Activated T-helper 1 cell treated with anti-CD3 and anti-CD28 coated beads, Interleukin-12 subunit alpha, Interleukin-12 subunit beta, Interleukin-2, Interleukin-4 antibody, amounts not matched to agents 30 ng/mL and 10 ng/mL and 1 ng/mL, durations not matched to agents 14 hours and 24 hours and 36 hours (primary cell): Measurements from ENCODE around the gene DRAP1. TPM values are rescaled to one million over a fixed set of nuclear protein-coding genes. Genes with fewer than 3 reads are reported as not detected.
"Not testable (repeated sequence)": the region's sequence is repeated elsewhere in the genome, so short reads cannot be mapped to it uniquely, and the experiment has no call there.

Source experiments
- DNase-seq: peaks from one replicate; pipeline ENCODE4 v3.0.0; 2021; ENCODE audit warnings: low spot score
- H3K27ac Mint-ChIP-seq: one replicate; pipeline ENCODE4 v1.8.0; 2021; ENCODE audit warnings: mild to moderate bottlenecking, mixed read lengths
- H3K27me3 Mint-ChIP-seq: one replicate; pipeline ENCODE4 v1.8.0; 2022; ENCODE audit warnings: mild to moderate bottlenecking, moderate library complexity, mixed read lengths; ENCODE audit not compliant: insufficient read depth
- H3K36me3 Mint-ChIP-seq: one replicate; pipeline ENCODE4 v1.8.0; 2021; ENCODE audit warnings: low read depth, mixed read lengths
- H3K4me1 Mint-ChIP-seq: one replicate; pipeline ENCODE4 v1.8.0; 2021; ENCODE audit warnings: low read depth, mixed read lengths
- H3K4me3 Mint-ChIP-seq: one replicate; pipeline ENCODE4 v1.8.0; 2021; ENCODE audit warnings: mild to moderate bottlenecking, moderate library complexity, mixed read lengths
- H3K9me3 Mint-ChIP-seq: one replicate; pipeline ENCODE4 v1.8.0; 2021; ENCODE audit warnings: mixed read lengths
- intact Hi-C: fragments of 100-400 bp; cut with micrococcal nuclease; formaldehyde crosslinking; loops from one replicate; pipeline ENCODE4 v1.15.1; 2024
- total RNA-seq: library from RNA; stranded (reverse); gene quantifications from 2 replicates; pipeline ENCODE4 v1.2.3, GENCODE V29; 2022

DRAP1 gene
- total RNA-seq, 1 donor from 2014 or later, result 119 TPM

DNA sequence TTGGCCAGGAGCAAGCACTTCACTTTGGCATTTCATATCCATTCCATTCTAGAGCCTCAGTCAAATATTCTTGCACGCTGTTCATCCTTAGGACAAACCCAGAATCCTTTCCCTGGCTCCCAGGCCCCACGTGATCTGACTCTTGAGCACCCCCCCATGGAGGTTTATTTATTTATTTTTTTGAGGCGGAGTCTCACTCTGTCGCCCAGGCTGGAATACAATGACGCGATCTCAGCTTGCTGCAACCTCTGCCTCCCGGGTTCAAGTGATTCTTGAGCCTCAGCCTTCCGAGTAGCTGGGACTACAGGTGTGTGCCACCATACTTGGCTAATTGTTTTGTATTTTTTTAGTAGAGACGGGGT is 13.3 kb downstream of the DRAP1 start:
- intact Hi-C loops, result no loop called here
- Mint-ChIP-seq H3K27me3 (peaks cover 5% of the 10 kb centered on the region), H3K9me3 (no peaks in the 10 kb centered on the region), H3K4me3 (no peak overlapping the region), H3K27ac (no peak overlapping the region), H3K4me1 (peaks cover 33% of the 10 kb centered on the region), H3K36me3 (no peaks in the 10 kb centered on the region)
- DNase-seq, result no peak

DNA sequence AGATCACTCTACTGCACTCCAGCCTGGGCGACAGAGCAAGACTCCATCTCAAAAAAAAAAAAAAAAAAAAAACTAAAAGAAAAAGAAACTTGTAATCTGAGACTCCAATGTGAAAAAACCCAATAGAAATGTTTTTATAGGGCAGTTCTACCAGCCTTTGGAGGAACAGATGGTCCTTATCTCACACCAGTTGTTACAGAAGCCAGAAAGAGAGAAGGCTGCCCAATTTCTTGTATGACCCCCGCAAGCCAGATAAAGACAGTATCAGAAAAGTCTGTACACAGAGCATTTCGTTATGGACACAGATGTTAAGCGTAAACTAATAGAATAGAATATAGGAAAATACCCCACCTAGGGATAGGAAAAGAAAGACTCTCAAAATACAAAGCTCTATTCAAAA is 14.8 kb downstream of the DRAP1 start:
- Mint-ChIP-seq H3K27me3 (peaks cover 5% of the 10 kb centered on the region), H3K36me3 (no peaks in the 10 kb centered on the region), H3K4me3 (no peak overlapping the region), H3K4me1 (peaks cover 18% of the 10 kb centered on the region), H3K27ac (no peak overlapping the region), H3K9me3 (no peaks in the 10 kb centered on the region)
- DNase-seq, result no peak
- intact Hi-C loops, result no loop called here

DNA sequence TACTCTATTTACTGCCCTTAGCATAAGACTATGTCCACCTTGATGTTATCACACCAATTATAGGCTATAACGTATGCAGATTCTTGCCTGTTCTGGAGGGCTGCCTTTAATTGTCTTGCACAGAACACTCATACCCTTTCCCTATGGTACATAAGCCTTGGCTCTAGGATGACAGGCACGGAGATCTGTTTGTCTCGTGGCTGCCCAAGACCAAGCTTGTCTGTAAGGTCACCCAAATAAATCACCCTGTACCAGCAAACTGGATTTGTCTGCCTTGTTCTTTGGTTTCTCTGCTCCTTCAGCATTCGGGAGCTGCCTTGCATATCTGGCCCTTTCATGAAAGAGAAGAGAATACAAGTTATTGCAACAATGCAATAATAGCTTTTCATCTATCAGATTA is 18.5 kb downstream of the DRAP1 start:
- Mint-ChIP-seq H3K27me3 (peaks cover 10% of the 10 kb centered on the region), H3K4me3 (no peak overlapping the region), H3K9me3 (no peaks in the 10 kb centered on the region), H3K4me1 (peaks cover 4% of the 10 kb centered on the region), H3K27ac (no peak overlapping the region), H3K36me3 (no peaks in the 10 kb centered on the region)
- no peak for DNase-seq
- intact Hi-C loops, result no loop called here

- Mint-ChIP-seq H3K27ac (peak overlapping the region; percentile 11), H3K9me3 (no peaks in the 10 kb centered on the region), H3K36me3 (no peaks in the 10 kb centered on the region), H3K4me3 (no peak overlapping the region), H3K27me3 (peaks cover 9% of the 10 kb centered on the region), H3K4me1 (peaks cover 4% of the 10 kb centered on the region)
- DNase-seq, result no peak
- intact Hi-C loops, result no loop called here
Measured at GRCh38 chr11:65941720-65942310, 22.6 kb downstream of the DRAP1 start.

- H3K27ac Mint-ChIP-seq, result no peak overlapping the region
- no peak overlapping the region for H3K4me3 Mint-ChIP-seq
- H3K9me3 Mint-ChIP-seq, result no peaks in the 10 kb centered on the region
- H3K27me3 Mint-ChIP-seq, result peaks cover 6% of the 10 kb centered on the region
- no peaks in the 10 kb centered on the region for H3K36me3 Mint-ChIP-seq
- DNase-seq, result no peak
- H3K4me1 Mint-ChIP-seq, result peaks cover 4% of the 10 kb centered on the region
- intact Hi-C loops, result no loop called here
Measured at GRCh38 chr11:65942531-65942930, 23.3 kb downstream of the DRAP1 start.

- Mint-ChIP-seq H3K9me3 (no peaks in the 10 kb centered on the region), H3K36me3 (no peaks in the 10 kb centered on the region), H3K27me3 (peaks cover 6% of the 10 kb centered on the region), H3K4me1 (peaks cover 4% of the 10 kb centered on the region), H3K4me3 (no peak overlapping the region), H3K27ac (no peak overlapping the region)
- intact Hi-C loops, result no loop called here
- no peak for DNase-seq
Measured at GRCh38 chr11:65944191-65944590, 25.0 kb downstream of the DRAP1 start.

- intact Hi-C loops, result no loop called here
- Mint-ChIP-seq H3K27me3 (peaks cover 6% of the 10 kb centered on the region), H3K9me3 (no peaks in the 10 kb centered on the region), H3K27ac (no peak overlapping the region), H3K4me1 (peaks cover 4% of the 10 kb centered on the region), H3K36me3 (no peaks in the 10 kb centered on the region), H3K4me3 (no peak overlapping the region)
- no peak for DNase-seq
Measured at GRCh38 chr11:65944767-65945166, 25.5 kb downstream of the DRAP1 start.

DNA sequence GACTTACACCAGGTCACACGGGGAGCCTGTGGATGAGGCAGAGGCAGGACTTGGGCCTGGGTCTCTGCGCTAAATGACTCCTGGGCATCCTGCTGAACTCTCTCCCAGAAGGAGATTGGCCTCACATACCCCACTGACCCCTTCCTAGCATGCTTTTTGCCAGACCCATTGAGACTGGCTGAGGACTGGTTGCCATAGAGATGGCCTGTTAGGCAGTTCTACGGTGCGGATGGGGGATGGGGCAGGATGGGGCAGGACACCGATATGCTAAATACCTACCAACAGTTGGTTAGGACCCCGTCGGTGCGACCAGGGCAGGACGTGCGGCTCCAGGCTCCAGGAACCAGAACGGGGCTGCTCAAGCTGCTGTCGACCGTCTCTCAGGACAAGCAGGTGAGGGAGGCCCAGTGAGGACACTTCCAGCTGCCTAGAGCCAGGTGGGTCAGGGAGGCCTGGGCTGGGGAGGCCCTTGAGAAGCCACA is 26.2 kb downstream of the DRAP1 start, which contains the start of gene TSGA10IP:
Gene TSGA10IP (plus strand): TSS at position 51 of the 482 bp plus-strand sequence. CDS start 196 bp downstream, at position 247.
- no peak for DNase-seq
- Mint-ChIP-seq H3K9me3 (no peaks in the 10 kb centered on the region), H3K27me3 (peaks cover 5% of the 10 kb centered on the region), H3K36me3 (no peaks in the 10 kb centered on the region), H3K4me1 (peaks cover 4% of the 10 kb centered on the region), H3K27ac (no peak within 1 kb of the TSS), H3K4me3 (no peak within 1 kb of the TSS)
- intact Hi-C loops, result no loop called here

DNA sequence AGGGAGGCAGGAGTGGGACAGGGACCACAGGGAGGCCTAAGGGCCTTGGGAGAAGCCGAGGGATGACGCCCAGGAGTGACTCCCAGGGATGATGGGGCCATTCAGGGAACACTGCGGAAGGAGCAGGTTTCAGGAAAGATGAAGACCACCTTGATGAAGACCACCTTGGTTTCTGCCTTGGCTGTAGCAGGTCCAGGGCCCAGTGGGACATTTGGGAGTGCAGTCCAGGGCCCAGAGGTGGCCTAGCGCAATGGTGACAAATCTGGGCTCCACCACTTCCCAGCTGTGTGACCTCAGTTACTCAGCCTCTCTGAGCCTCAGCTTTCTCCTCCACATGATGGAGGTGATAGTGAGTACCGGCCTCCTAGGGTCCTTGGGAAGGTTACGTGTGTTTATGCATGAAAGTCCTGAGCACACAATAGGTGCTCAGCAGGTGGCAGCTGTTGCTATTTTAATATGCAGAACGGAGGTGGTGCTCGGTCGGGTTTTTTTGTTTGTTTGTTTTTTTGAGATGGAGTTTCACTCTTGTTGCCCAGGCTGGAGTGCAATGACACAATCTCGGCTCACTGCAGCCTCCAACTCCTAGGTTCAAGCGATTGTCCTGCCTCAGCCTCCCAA is 26.8 kb downstream of the DRAP1 start:
- H3K9me3 Mint-ChIP-seq, result no peaks in the 10 kb centered on the region
- no peaks in the 10 kb centered on the region for H3K36me3 Mint-ChIP-seq
- H3K27me3 Mint-ChIP-seq, result peaks cover 5% of the 10 kb centered on the region
- H3K27ac Mint-ChIP-seq, result no peak overlapping the region
- H3K4me1 Mint-ChIP-seq, result peaks cover 4% of the 10 kb centered on the region
- DNase-seq, result no peak
- intact Hi-C loops, result no loop called here
- H3K4me3 Mint-ChIP-seq, result no peak overlapping the region

GRCh38 chr11:65946655-65947054 is 27.4 kb downstream of the DRAP1 start:
- Mint-ChIP-seq H3K9me3 (no peaks in the 10 kb centered on the region), H3K36me3 (no peaks in the 10 kb centered on the region), H3K27me3 (peaks cover 7% of the 10 kb centered on the region), H3K4me1 (peaks cover under 1% of the 10 kb centered on the region), H3K27ac (no peak overlapping the region), H3K4me3 (no peak overlapping the region)
- DNase-seq, result no peak
- intact Hi-C loops, result no loop called here

DNA sequence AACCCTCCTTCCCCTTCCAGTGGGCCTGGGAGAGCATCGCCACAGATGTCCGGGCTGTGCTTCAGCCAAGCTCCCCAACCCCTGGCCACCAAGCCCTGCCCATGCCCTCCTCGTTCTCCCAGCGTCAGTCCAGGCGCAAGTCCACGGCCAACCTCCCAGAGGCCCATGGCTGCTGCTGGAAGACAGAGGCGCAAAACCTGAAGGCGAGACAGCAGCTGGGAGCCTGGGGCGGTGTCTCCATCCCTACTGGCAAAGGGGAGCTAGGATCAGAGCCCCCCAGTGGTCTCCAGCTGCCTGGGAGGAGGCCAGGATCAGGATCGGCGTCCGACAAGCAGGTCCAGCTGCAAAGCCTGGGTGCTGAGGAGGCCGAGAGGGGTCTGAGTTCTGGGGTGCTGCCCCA is 27.9 kb downstream of the DRAP1 start:
- intact Hi-C loops, result no loop called here
- no peak for DNase-seq
- Mint-ChIP-seq H3K4me1 (no peaks in the 10 kb centered on the region), H3K27ac (no peak overlapping the region), H3K36me3 (no peaks in the 10 kb centered on the region), H3K4me3 (no peak overlapping the region), H3K27me3 (peaks cover 9% of the 10 kb centered on the region), H3K9me3 (no peaks in the 10 kb centered on the region)

GRCh38 chr11:65947603-65948125 is 28.4 kb downstream of the DRAP1 start:
- H3K27ac Mint-ChIP-seq, result no peak overlapping the region
- no peaks in the 10 kb centered on the region for H3K36me3 Mint-ChIP-seq
- no peak for DNase-seq
- H3K9me3 Mint-ChIP-seq, result no peaks in the 10 kb centered on the region
- no peaks in the 10 kb centered on the region for H3K4me1 Mint-ChIP-seq
- H3K4me3 Mint-ChIP-seq, result no peak overlapping the region
- peaks cover 9% of the 10 kb centered on the region for H3K27me3 Mint-ChIP-seq
- intact Hi-C loops, result no loop called here

DNA sequence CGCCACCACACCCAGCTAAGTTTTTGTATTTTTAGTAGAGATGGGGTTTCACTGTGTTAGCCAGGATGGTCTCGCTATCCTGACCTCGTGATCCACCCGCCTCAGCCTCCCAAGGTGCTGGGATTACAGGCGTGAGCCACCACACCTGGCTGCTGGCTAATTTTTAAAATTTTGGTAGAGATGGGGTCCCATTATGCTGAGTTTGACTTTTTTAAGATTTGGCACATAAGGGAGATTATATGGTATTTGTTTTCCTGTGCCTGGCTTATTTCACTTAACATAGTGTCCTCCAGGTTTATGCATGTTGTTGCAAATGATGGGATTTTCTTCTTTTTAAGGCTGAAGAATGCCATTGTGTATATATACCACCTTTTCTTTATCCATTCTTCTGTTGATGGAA is 31.5 kb downstream of the DRAP1 start:
- intact Hi-C loops, H3K27me3 Mint-ChIP-seq, H3K27ac Mint-ChIP-seq, H3K9me3 Mint-ChIP-seq, H3K4me3 Mint-ChIP-seq, H3K36me3 Mint-ChIP-seq, H3K4me1 Mint-ChIP-seq, DNase-seq: not testable (repeated sequence)
